GM12878 (cell line): ENCODE results near the gene HPGD. TPM values are rescaled to one million over a fixed set of nuclear protein-coding genes. Genes with fewer than 3 reads are reported as not detected.
A peak's percentile ranks its signal among the peaks of the same experiment; 100 is the strongest.

Experiments used
- ATAC-seq: fragments of 200-7000 bp; cut with Tn5 transposase; 3 replicates; pipeline ENCODE4 v1.9.1; 2020; ENCODE audit warnings: mild to moderate bottlenecking, moderate library complexity
- BruUV-seq: library from RNA; stranded (reverse); fragments of 400-500 nt; replicated peaks from 2 replicates; lab custom pipeline; 2021; lab: Mats Ljungman, UMichigan
- CTCF ChIA-PET: fragments of 300-600 bp; sonication (Branson Sonifier 250); formaldehyde crosslinking; extraction: SDS; loops from one replicate; lab custom pipeline; 2021; ENCODE audit warnings: inconsistent platforms; lab: Yijun Ruan, JAX
- POLR2A ChIA-PET: fragments of 350-600 bp; formaldehyde crosslinking; extraction: SDS; loops from one replicate; lab custom pipeline; 2021; ENCODE audit warnings: inconsistent platforms; lab: Charles Lee
- RAD21 ChIA-PET: fragments of 300-600 bp; sonication (Branson Sonifier 250); formaldehyde crosslinking; loops from one replicate; lab custom pipeline; 2023; ENCODE audit warnings: antibody characterized with exemption; ENCODE audit not compliant: unreplicated experiment; lab: Charles Lee
- SMC1A ChIA-PET: fragments of 300-600 bp; sonication (Branson Sonifier 250); formaldehyde crosslinking; loops from one replicate; lab custom pipeline; 2023; ENCODE audit not compliant: unreplicated experiment, uncharacterized antibody; lab: Charles Lee
- DNase-seq: peaks from one replicate; pipeline ENCODE4 v3.0.0-alpha.2; 2011; ENCODE audit warnings: low read depth, low spot score
- FAIRE-seq: peaks from 3 replicates; lab custom pipeline; 2011; peaks lifted over from hg19 to GRCh38; lab: Jason Lieb, UNC
- H2AFZ ChIP-seq: 2 replicates; pipeline ENCODE4 v1.6.0; 2011; ENCODE audit warnings: low read depth, low read length, control low read depth; ENCODE audit not compliant: control insufficient read depth
- H3K27ac ChIP-seq: 2 replicates; pipeline ENCODE4 v1.5.1; 2011; ENCODE audit warnings: control low read depth; ENCODE audit not compliant: control insufficient read depth, insufficient read depth
- H3K27me3 ChIP-seq, 2 experiments: replicated peaks in 1 of 2; 2 replicates each; pipeline versions ENCODE4 v1.6.0 to v1.6.1; 2011; ENCODE audit warnings: low read length in 1 of 2; ENCODE audit not compliant: control insufficient read depth in 2 of 2, insufficient read depth in 2 of 2
- H3K36me3 ChIP-seq, 2 experiments: 2 replicates each; pipeline ENCODE4 v1.5.1; 2011; ENCODE audit warnings: low read length in 1 of 2; ENCODE audit not compliant: control insufficient read depth in 2 of 2, insufficient read depth in 2 of 2
- H3K4me1 ChIP-seq: 2 replicates; pipeline ENCODE4 v1.6.1; 2011; ENCODE audit warnings: mild to moderate bottlenecking, low read length, moderate library complexity, mixed read lengths; ENCODE audit not compliant: control insufficient read depth, insufficient read depth
- H3K4me2 ChIP-seq: 2 replicates; pipeline ENCODE4 v1.6.0; 2011; ENCODE audit warnings: control low read depth; ENCODE audit not compliant: control insufficient read depth, insufficient read depth
- H3K4me3 ChIP-seq: fragments of 200-600 bp; sonication (generic); 2 replicates; pipeline ENCODE4 v1.5.1; 2016
- H3K79me2 ChIP-seq: 2 replicates; pipeline ENCODE4 v1.6.0; 2011; ENCODE audit warnings: low read length; ENCODE audit not compliant: control insufficient read depth, insufficient read depth
- H3K9ac ChIP-seq: 2 replicates; pipeline ENCODE4 v1.8.0; 2011; ENCODE audit warnings: low read length, control low read depth, mixed read lengths; ENCODE audit not compliant: control insufficient read depth, insufficient read depth
- H3K9me3 ChIP-seq: replicated peaks from 3 replicates; pipeline ENCODE4 v1.5.1; 2011; ENCODE audit warnings: mild to moderate bottlenecking, low read length; ENCODE audit not compliant: control insufficient read depth, insufficient read depth
- H4K20me1 ChIP-seq: 2 replicates; pipeline ENCODE4 v1.6.0; 2011; ENCODE audit not compliant: control insufficient read depth, insufficient read depth
- RUNX3 ChIP-seq: IDR thresholded peaks from 2 replicates; pipeline ENCODE4 v1.6.1; 2012; ENCODE audit warnings: low read length, inconsistent platforms
- ZNF217 ChIP-seq: fragments of 450-650 bp; IDR thresholded peaks from 2 replicates; pipeline ENCODE4 v1.6.1; 2017; ENCODE audit warnings: antibody characterized with exemption, mild to moderate bottlenecking
- WGBS: methylation state at CpG from one replicate; pipeline ENCODE4 v1.1.6; 2016; ENCODE audit warnings: low lambda C conversion rate; ENCODE audit not compliant: insufficient replicate concordance, insufficient coverage; ENCODE audit errors: missing lambda C conversion rate; 5-methylcytosine and 5-hydroxymethylcytosine counted together
- in situ Hi-C: fragments of 300-500 bp; cut with MboI; formaldehyde crosslinking; loops from 9 replicates; pipeline ENCODE4 v1.14.3; 2018; ENCODE audit warnings: mixed read lengths
- intact Hi-C: fragments of 100-400 bp; cut with micrococcal nuclease; formaldehyde crosslinking; loops from one replicate; pipeline ENCODE4 v1.14.2; 2022; ENCODE audit not compliant: unreplicated experiment
- polyA plus RNA-seq, 11 experiments: library from polyadenylated mRNA; depleted of rRNA in 4 of 11; unstranded in 6 of 11; stranded (reverse) in 5 of 11; fragments of >200 nt; fragmentation: Nextera tagmentation in 4 of 11; fragmentation: Illumina TruSeq in 1 of 11; extraction: Ambion mirVana in 4 of 11; extraction: Trizol in 1 of 11; gene quantifications; 1 replicate in 1 of 11; 2 replicates in 10 of 11; pipeline versions ENCODE4 v1.2.1 to v1.2.3, GENCODE V29; 2011 to 2016; ENCODE audit warnings: inconsistent platforms in 2 of 11, missing spikeins in 2 of 11, low read depth in 1 of 11
- total RNA-seq, 4 experiments: library from RNA; depleted of rRNA in 3 of 4; stranded (reverse); fragments of >200 nt in 3 of 4; fragmentation: Illumina TruSeq in 1 of 4; extraction: Trizol in 1 of 4; gene quantifications; 2 replicates each; pipeline versions ENCODE4 v1.2.1 to v1.2.3, GENCODE V29; 2013 to 2021

Gene HPGD
- total and polyA plus RNA-seq, 10 of the 15 experiments (the other 5 are each of a cell fraction or from before 2014, with no cell fraction given), result 0.07 to 0.41 (median 0.24) TPM; not detected in 7

GRCh38 chr4:174444390-174444789, 77.9 kb downstream of the HPGD start:
- Histone ChIP-seq H3K79me2 (no peaks in the 10 kb centered on the region), H3K9me3 (no peaks in the 10 kb centered on the region), H3K27me3 (no peaks in the 10 kb centered on the region), H3K4me1 (no peaks in the 10 kb centered on the region), H3K27ac (no peak overlapping the region), H3K4me2 (no peak overlapping the region), H4K20me1 (no peaks in the 10 kb centered on the region), H3K9ac (no peak overlapping the region), H3K4me3 (no peak overlapping the region), H2AFZ (no peak overlapping the region), H3K36me3 (no peaks in the 10 kb centered on the region)
- CTCF ChIA-PET, result no interaction called here
- in situ Hi-C loops (no loop called here), intact Hi-C loops (no loop called here)
- POLR2A ChIA-PET, result no interaction called here
- no peak for ATAC-seq
- SMC1A ChIA-PET, result interaction anchor here (0.7 kb wide), 1 partner anchor 218 kb away, joined by 3 read pairs; no protein-coding TSS in a partner anchor
- FAIRE-seq, result no peak
- RAD21 ChIA-PET, result no interaction called here
- WGBS, result 0% methylated on average over 1 of the region's 1 CpG
- TF ChIP-seq RUNX3, result 0 out of 2 replicates have a peak, but pooled peaks have one; percentile 9
- TF ChIP-seq ZNF217, result no peak
- no peak for DNase-seq
- BruUV-seq, result no TSS peak

Other genes with a start within 250 kb of the HPGD start
- 15.9 and 23.2 TPM in 2 replicates for gene FBXO8, start 238.8 kb downstream of the HPGD start, total RNA-seq (2014; rRNA removed)
- gene FBXO8, start 238.8 kb downstream of the HPGD start, total RNA-seq (2014; rRNA removed; fragmentation: Illumina TruSeq; extraction: Trizol), result 18.3 and 19.0 TPM in 2 replicates
- 13.1 and 13.6 TPM in 2 replicates for gene FBXO8, start 238.8 kb downstream of the HPGD start, total RNA-seq (2021)
- 38.1 and 51.8 TPM in 2 replicates for gene FBXO8, start 238.8 kb downstream of the HPGD start, polyA plus RNA-seq (2011; rRNA removed)
- 14.9 and 15.1 TPM in 2 replicates for gene FBXO8, start 238.8 kb downstream of the HPGD start, polyA plus RNA-seq (2014; fragmentation: Illumina TruSeq; extraction: Trizol)
- gene FBXO8, start 238.8 kb downstream of the HPGD start, polyA plus RNA-seq (2014; fragmentation: Nextera tagmentation; extraction: Ambion mirVana), result 10 to 100 TPM; 13.7 to 19.3 TPM
- gene FBXO8, start 238.8 kb downstream of the HPGD start, polyA plus RNA-seq (2014; rRNA removed), result 8.8 and 11.3 TPM in 2 replicates
- 10 to 100 TPM; 17.6 to 18.2 TPM for gene FBXO8, start 238.8 kb downstream of the HPGD start, polyA plus RNA-seq (2016; fragmentation: Nextera tagmentation; extraction: Ambion mirVana)
- 12.5 and 14.6 TPM in 2 replicates for gene CEP44, start 238.6 kb downstream of the HPGD start, total RNA-seq (2014; rRNA removed)
- 16.7 and 17.4 TPM in 2 replicates for gene CEP44, start 238.6 kb downstream of the HPGD start, total RNA-seq (2014; rRNA removed; fragmentation: Illumina TruSeq; extraction: Trizol)
- 13.3 and 16.6 TPM in 2 replicates for gene CEP44, start 238.6 kb downstream of the HPGD start, total RNA-seq (2021)
- 19.8 and 33.0 TPM in 2 replicates for gene CEP44, start 238.6 kb downstream of the HPGD start, polyA plus RNA-seq (2011; rRNA removed)
- gene CEP44, start 238.6 kb downstream of the HPGD start, polyA plus RNA-seq (2014; fragmentation: Illumina TruSeq; extraction: Trizol), result 11.4 and 13.1 TPM in 2 replicates
- gene CEP44, start 238.6 kb downstream of the HPGD start, polyA plus RNA-seq (2014; fragmentation: Nextera tagmentation; extraction: Ambion mirVana), result 10 to 100 TPM in 1 of 2 experiments, 1 to 10 TPM in 1; 7.6 to 15.0 TPM
- 9.1 and 10.5 TPM in 2 replicates for gene CEP44, start 238.6 kb downstream of the HPGD start, polyA plus RNA-seq (2014; rRNA removed)
- 10 to 100 TPM; 16.4 to 17.0 TPM for gene CEP44, start 238.6 kb downstream of the HPGD start, polyA plus RNA-seq (2016; fragmentation: Nextera tagmentation; extraction: Ambion mirVana)